ENCODE results near the gene TOP3A.

- TF ChIP-seq EZH2 (IDR thresholded peaks at IDR 0.05; ENCODE audit: borderline replicate concordance, insufficient read depth, low read depth, low read length, poor library complexity, severe bottlenecking) = no peak
- TF ChIP-seq CTCF (IDR thresholded peaks at IDR 0.05) = no peak
These were observed 22.9 kb downstream of the TOP3A start for GRCh38 chr17:18291718-18292540.
